ENCODE results near the gene ZNF768.
A peak's percentile ranks its signal among the peaks of the same experiment; 100 is the strongest.
"Not testable (repeated sequence)": the region's sequence is repeated elsewhere in the genome, so short reads cannot be mapped to it uniquely, and the experiment has no call there.

Gene ZNF768

DNA sequence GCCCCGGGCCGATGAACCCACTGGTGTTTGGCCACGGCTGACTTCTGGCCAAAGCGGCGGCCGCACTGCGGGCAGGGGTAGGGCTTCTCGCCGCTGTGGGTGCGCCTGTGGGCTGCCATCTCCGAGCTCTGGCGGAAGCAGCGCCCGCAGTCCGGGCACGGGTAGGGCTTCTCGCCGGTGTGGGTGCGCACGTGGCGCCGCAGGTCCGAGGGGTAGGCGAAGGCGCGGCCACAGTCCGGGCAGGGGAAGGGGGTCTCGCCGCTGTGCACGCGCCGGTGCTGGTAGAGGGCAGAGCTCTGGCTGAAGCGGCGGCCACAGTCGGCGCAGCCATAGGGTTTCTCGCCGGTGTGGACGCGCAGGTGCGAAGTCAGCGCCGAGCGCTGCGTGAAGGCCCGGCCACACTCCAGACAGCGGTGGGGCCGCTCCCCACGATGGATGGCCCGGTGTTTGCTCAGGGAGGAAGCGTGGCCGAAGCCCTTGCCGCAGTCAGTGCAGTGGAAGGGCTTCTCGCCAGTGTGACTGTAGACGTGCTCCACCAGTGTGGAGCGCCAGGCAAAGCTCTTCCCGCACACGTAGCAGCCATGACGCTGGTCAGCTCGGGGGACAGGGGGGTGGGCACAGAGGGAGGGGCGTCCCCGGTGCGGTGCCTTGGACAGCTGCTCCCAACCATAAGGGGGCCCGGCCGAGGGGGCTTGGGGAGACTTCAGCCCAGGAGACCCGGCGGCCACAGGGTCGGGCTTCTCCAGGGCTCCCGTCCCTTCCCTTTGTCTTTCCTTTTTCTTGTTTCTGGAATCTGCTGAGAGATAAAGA is 29.2 kb upstream of the ZNF768 start:
- DNase-seq = no peak

DNA sequence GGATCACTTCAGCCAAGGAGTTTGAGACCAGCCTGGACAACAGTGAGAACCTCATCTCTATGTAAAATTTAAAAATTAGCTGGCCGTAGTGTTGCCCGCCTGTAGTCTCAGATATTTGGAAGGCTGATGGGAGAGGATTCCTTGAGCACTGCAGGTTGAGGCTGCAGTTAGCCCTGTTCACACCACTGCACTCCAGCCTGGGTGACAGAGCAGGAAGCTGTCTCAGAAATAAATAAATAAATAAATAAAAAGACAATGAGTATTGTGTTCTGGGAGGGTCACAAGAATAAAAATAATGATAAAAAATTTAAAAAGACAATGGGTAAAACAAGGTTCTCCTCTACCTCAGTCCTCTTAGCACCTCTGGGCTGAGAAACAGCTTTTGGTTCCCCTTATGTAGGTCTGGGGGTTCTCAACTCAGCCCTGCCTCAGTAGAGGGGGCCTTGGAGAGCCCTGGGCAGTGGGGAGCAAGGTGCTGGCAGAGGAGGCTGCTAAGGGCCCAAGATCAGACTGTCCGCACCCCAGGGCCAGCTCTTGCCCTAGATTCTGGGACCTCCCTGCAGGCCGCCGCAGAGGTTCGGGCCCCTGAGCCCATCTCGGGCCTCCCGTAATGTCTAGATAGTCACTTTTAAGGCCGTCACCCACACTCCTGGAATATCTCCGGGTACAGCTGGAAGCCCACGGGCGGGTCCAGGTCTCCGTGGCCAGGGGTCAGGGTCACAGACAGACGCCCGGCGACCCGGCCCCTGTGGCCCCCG is 28.4 kb upstream of the ZNF768 start:
- DNase-seq = no peak

DNA sequence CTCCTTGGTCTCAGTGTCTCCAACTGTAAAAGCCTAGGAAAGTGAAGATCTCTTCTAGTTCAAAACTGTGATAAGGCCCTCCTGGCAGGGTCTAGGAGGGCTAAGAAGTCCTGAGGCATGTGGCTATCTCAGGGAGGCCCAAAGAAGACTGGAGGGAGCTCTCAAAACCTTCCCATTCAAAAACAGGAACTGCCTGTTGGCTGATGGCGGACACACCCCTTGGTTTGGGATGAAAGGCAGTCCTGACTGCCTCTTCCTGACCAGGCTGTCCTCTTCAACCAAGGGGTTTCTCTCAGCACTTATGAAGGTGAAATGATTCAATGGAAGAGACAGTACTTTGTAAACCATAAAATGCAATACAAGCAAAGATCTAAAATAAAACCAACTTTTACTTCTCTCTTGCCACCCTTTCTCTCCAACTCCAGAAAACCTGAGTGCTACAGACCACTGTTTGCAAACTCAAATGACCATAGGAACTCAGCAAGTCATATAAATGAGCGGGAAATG is 27.1 kb upstream of the ZNF768 start:
- DNase-seq = no peak

DNA sequence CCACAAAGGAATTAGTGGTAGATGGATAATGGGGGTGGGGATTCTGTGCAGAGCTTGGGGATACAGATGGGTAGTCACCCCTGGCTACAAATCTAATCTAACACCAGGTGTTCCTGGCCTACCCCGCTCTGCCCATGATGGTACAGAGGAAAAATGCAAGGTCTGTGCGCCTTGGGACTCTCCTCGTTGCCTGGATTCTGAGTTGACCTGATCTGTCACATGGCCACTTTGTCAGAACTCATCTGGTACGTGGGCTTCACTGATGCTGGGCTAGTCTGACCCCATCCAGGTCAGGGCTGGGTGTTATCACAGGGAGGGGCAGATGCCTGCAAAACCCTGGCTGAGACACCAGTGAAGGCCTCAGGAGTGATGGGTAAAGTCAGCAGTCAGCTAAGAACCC is 26.6 kb upstream of the ZNF768 start:
- DNase-seq = no peak

DNA sequence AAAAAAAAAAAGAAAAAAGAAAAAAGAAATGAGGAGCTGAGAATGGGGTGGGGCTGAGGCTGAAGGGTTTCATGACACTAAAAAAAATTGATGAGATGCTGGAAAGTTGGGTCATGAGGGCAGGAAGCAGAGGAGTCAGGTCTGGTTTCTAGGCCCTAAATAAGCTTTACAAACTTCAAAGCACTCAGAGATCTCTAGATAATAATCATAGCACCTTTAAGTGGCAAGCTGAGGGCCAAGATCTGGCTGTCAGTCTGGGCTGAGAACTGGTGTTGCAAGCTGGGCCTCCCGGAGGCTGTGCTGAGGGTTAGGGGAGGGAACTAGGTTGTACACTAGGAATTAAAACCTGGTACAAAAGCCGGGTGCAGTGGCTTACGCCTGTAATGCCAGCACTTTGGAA is 25.4 kb upstream of the ZNF768 start:
- peak; percentile 43 for DNase-seq

DNA sequence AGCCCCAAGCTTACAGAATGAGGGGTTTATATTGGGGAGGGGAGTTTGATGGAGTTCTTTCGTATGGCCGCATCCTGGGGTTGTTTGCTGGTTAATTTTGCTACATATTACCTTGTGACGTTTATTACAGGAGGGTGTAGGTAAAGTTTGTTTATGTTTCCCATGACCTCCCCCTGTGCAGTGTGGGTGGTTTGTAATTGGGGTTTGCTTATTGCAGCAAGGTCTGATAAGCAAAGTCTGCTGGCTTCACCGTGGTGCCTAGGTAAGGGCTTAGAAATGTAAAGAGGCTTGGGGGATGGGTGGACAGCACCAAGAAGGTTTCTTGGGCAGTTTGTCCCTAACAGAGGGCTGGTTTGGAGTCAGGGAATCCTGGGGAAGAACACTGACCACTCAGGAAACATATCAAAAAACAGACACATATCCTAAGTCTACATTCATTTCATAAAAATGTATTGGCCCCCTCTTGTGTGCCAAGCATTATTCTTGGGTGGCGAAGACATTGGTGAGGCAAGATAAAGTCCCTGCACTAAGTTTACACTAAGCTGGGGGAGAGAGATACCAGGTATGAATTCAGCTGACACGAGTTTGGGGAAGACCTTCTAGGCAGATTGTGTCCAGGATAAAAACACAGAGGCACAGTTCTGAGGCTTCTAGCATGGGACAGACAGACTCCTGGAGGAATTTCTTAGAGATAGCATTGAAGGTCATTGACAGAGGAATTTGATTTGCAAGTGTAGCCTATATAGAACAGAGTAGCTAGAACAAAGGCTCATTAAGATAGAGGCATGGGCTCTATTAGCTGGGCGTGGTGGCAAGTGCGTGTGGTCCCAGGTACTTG is 22.3 kb upstream of the ZNF768 start:
- DNase-seq = no peak

DNA sequence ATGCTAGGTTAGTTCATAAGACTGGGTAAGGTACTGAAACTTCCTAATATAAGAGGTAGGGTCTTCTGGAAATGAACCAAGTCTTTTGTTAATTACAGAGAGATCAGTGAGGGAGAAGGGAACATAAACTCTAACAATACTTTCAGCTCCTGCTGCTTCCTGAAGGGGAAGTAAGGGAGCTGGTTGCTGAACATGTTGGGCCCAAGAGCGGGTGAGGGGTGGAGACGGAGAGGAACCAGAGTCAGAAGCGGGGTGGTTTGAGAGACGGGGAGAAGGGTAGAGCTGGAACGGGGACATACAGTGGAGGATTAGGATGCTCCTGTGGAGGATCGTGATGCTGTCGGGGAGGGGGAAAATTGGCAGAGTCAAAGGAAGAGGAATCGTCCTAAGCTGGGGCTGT is 19.7 kb upstream of the ZNF768 start:
- DNase-seq = no peak

DNA sequence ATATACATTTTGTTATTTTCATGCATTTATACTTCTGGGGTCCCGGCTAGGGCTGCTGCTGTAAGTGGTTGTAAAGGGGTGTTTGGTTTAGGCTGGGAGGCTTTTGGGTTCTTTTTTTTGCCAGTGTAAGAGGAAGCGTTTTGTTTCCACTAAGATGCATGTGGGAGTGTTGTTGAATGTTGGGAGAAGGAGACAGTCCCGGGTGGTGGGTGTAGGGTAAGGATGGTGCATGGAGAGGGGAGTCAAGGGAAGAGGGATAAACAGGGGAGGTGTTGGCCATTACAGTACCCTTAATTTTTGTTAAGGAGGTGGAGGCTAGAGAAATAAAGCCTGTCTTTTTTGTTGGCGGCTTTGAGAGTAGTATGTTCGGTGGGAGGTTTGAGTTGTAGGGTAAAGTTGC is 16.7 kb upstream of the ZNF768 start:
- no peak for DNase-seq

DNA sequence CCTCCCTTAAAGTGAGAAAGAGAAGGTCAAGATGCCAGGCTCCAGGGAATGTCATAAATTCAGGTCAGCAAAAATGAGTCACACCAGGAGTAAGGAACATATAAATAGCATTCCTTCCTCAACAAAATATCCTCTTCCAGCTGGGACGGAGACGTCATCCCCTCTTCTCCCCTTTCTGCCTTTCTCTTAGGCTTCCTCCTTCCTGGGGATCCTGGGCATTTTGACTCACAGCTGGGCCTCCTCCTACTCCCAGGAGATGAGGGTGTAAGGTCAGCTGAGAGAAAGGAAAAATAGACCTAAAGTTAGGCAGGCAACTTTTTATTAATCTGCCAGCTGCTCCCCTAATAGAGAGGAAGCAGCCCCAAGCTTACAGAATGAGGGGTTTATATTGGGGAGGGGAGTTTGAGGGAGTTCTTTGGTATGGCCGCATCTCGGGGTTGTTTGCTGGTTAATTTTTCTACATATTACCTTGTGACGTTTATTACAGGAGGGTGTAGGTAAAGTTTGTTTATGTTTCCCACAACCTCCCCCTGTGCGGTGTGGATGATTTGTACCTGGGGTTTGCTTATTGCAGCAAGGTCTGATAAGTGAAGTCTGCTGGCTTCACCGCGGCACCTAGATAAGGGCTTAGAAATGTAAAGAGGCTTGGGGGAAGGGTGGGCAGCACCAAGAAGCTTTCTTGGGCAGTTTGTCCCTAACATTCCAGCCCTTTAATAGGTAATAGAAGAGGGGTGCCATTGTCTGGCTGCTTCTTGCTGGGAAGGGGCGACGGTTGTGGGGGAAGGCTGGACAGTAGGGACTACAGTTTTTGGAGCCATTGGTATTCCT is 15.3 kb upstream of the ZNF768 start:
- no peak for DNase-seq

DNA sequence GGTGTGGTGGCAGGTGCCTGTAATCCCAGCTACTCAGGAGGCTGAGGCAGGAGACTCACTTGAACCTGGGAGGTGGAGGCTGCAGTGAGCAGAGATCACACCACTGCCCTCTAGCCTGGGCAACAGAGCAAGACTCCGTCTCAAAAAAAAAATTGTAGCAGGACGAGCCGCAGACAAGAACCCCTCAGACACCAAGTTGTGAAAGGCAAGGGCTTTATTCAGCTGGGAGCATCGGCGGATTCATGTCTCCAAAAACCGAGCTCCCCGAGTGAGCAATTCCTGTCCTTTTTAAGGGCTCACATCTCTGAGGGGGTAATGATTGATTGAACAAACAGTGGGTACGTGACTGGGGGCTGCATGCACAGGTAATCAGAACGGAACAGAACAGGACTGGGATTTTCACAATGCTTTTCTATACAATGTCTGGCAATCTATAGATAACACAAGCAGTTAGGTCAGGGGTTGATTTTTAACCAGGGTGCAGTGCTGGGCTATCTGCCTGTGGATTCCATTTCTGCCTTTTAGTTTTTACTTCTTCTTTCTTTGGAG is 14.6 kb upstream of the ZNF768 start:
- not testable (repeated sequence) for DNase-seq

DNA sequence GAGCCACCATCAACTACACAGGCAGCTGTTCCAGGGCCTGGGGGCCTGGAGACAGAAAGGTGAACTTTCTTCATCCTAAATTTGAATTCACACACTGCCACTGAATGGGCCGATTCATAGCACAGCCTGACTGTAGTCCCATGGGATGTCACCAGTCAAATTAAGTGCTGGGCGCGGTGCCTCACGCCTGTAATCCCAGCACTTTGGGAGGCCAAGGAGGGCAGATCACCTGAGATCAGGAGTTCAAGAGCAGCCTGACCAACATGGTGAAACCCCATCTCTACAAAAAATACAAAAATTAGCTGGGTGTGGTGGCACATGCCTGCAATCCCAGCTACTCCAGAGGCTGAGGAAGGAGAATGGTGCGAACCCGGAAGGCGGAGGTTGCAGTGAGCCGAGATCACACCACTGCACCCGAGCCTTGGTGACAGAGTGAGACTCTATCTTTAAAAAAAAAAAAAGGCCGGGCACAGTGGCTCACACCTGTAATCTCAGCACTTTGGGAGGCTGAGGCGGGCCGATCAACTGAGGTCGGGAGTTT is 13.7 kb upstream of the ZNF768 start:
- not testable (repeated sequence) for DNase-seq

DNA sequence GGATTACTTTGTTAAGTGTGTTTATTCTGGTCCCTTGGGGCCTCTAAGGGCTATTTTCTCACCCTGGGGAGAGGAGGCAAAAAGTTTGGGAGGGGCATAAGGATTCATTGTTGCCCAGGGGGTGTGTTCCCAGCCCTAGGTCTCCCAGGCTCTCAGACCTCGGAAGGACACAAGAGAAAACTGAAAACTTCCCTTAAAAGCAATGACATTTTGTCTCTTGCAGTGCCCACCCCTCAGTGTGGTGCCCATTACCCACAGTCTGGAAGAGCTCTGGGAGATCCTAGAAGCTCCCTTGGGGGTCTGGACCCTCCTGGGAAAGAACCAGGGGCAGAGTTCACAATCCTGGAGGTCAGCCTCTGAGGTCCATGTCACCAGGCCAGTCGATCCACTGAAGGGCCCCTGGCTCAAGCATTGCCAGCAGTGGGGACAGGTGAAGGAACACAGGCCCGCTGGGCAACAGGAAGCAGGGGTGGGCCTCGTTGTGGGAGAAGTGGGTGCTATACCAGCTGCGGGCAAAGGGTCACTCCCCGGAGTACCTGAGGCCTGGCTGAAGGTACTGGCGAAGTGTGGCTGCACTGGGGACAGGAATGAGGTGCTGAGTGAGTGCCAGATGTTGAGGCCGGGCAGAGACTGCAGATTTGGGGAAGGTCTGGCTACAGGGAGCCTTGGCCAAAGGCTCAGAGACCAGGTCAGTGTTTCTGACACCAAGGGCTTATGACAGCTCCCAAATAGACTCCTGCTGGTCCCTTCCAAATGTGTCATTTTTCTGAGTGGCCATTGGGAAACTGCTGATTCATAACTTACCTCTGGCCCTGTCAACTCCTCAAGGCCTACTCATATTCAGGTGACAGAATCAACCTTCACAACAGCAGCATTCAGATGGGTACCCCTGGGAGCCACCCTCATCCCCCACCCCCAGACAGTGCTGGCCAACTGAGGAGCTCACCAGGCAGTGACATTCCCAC is 12.9 kb upstream of the ZNF768 start:
- DNase-seq = no peak

DNA sequence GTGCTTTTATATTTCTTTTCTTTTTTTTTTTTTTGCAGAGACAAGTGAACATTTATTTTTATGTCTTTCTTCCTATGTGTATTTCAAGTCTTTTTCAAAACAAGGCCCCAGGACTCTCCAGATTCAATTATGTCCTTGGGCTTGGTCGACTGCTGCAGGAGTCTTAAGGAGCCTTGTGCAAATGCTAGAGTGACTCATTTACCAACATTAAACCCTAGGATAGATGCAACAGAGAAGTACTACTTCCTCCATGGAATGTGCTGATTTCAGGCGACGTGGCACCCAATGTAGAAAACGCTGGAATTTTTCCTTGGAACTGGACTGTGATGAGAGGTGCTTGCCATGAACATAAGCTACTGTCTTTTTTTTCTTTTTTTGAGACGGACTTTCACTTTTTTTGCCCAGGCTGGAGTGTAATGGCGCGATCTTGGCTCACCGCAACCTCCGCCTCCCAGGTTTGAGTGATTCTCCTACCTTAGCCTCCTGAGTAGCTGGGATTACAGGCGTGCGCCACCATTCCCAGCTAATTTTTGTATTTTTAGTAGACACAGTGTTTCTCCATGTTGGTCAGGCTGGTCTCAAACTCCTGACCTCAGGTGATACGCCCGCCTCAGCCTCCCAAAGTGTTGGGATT is 10.1 kb upstream of the ZNF768 start:
- not testable (repeated sequence) for DNase-seq

DNA sequence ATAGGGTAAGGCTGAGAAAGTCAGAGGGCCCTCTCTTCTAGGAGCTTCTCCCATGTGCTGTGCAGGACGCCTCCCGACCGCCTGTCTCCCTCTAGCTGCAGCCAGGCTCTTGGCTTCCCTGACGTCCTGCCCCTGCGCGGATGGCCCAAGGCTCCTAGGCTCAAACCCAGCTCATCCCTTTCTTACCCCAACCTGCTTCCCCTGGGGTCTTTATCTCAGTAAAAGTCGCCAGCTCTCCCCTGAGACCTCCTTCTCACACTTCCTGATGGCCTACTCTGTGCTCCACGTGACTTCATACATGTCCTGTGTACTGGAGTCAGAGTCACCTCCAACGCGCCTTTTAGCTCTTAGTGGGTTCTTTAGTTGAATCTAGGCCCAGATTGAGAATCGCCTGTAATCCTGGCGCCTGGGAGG is 9.4 kb upstream of the ZNF768 start:
- peak; percentile 72 for DNase-seq

DNA sequence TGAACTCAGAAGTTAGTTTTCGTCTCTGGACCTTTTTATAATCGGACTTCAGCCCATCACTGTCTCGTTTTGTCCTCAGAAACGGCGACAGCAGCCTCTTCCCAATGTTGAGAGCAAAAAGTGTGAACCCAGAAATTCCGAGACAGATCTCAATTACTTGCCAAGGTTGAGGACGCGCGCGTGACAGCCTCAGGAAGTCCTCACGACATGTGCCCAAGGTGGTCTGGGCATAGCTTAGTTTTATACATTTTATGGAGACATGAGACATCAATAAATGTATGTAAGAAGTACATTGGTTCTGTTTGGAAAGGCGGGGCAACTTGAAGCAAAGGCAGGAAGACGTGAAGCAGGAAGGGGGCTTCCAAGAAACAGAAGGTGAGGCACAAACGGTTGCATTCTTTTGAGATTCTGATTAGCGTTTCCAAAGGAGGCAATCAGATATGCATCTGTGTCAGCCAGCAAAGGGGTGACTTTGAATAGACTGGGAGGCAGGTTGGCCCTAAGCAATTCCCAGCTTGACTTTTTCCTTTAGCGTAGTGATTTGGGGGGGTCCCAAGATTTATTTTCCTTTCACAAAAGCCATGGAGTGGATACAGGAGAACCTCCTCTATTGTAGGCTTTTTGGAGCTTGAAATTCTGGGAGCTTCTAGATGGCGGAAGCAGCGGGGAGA is 8.9 kb upstream of the ZNF768 start:
- no peak for DNase-seq

DNA sequence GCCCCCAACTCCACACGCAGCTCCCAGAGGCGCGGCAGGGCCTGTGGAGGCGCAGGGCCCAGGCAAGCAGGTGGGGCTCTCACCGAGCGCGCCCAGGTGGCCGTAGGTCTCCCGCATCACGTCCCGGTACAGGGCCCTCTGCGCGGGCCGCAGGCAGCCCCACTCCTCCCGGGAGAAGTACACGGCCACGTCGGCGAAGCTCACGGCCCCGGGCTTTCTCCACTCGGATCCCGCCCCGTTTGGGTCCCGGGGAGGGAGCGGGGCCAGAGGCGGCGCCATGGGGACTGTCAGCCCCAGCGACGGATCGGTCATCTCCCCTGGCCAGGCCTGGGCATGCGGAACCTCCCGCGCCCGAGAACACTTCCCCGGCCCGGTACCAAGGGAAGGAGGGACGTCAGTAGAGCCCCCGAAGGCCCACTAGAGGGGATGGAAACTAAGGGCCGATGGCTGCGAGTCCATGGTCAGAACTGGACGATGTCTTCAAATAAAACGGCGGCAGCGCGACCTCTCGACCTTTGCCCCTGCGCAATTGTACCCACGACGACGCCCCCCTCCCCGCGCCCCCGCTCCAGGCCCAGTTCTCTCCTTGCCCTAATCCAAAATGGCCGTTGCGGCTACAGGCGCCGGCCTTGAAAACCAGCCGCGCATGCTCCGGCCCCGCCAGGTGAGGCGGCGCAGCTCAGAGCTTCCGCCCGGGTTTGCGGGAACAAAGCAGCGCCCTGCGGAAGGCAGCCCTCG is 8.2 kb upstream of the ZNF768 start, which contains the start of gene ZNF747:
Gene ZNF747 (minus strand): TSS at position 491 of the 738 bp plus-strand sequence. CDS start 179 bp downstream, at position 312.
- peak; percentile 93 for DNase-seq

DNA sequence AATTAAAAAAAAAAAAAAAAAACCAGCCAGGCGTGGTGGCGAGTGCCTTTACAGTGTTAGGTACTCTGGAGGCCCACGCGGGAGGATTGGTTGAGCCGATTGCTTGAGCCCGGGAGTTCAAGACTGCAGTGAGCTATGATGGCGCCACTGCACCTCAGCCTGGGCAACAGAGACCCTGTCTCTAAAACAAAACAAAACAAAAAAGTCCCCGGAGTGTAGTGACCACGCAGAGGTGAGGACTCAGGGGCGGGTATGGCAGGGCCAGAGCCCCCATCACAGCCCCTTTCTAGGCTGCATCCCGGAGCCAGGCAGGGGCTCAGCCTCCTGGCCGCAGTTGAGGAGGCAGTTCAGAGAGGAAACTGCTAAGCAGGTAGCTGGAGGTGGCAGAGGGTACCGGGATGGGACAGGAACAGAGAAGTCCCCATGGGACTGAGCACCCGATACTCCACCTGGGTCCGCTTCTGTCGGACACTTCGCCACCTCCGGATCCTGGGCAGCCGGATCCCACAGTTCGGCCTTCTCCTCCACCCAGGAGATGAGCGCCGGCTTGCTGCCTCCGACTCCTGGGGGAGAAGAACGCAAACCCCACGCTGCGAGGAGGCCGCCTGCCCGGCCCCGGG is 7.5 kb upstream of the ZNF768 start:
- DNase-seq = peak; percentile 27

DNA sequence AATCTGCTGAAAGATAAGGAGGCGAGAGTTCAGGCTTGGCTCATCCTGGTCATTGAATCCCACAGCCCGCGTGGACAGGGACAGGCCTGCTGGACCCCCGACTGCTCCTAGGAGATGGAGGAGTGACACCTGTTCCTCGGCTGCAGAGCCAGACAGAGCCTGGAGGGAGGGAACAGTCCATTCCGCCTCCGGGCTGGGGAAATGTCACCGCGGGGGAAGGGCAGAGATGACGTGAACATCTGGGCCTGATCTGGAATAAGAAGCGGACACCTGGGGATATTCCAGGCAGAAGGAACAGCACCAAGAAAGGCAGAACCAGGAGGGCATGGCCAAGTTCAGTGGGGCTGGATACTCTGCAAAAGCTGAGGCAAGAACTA is 6.8 kb upstream of the ZNF768 start:
- no peak for DNase-seq

All from activated naive CD4-positive, alpha-beta T cell treated with anti-CD3 and anti-CD28 coated beads, Interleukin-2, amount 50 U/mL, for 16 hours (primary cell).